Fibroblast of lung (primary cell): Measurements from ENCODE around the gene TMEM131L. TPM values are rescaled to one million over a fixed set of nuclear protein-coding genes. Genes with fewer than 3 reads are reported as not detected.

Experiments used
- DNase-seq, 2 donors: peaks; one replicate each; pipeline versions ENCODE4 v3.0.0 to v3.0.0-alpha.2; 2010; ENCODE audit warnings: low read depth in 2 of 2
- H2AFZ ChIP-seq: 2 replicates; pipeline ENCODE4 v1.5.1; 2012; ENCODE audit warnings: low read length, control low read depth, inconsistent platforms
- H3K27ac ChIP-seq: 2 replicates; pipeline ENCODE4 v1.5.1; 2011; ENCODE audit warnings: low read length, control low read depth; ENCODE audit not compliant: insufficient read depth
- H3K27me3 ChIP-seq: 2 replicates; pipeline ENCODE4 v1.5.1; 2011; ENCODE audit warnings: mild to moderate bottlenecking, low read length; ENCODE audit not compliant: control insufficient read depth, insufficient read depth
- H3K36me3 ChIP-seq: 2 replicates; pipeline ENCODE4 v1.5.1; 2011; ENCODE audit warnings: low read length; ENCODE audit not compliant: control insufficient read depth, insufficient read depth
- H3K4me1 ChIP-seq: 2 replicates; pipeline ENCODE4 v1.5.1; 2011; ENCODE audit warnings: low read length; ENCODE audit not compliant: control insufficient read depth, insufficient read depth; ENCODE audit errors: extremely low read depth
- H3K4me2 ChIP-seq: 2 replicates; pipeline ENCODE4 v1.5.1; 2011; ENCODE audit warnings: low read length, control low read depth; ENCODE audit not compliant: insufficient read depth; ENCODE audit errors: extremely low read depth
- H3K4me3 ChIP-seq, 4 experiments: fragments of 200-600 bp in 1 of 4; sonication (generic) in 1 of 4; replicated peaks in 1 of 4; 2 replicates each; pipeline ENCODE4 v1.5.1; 2011 to 2016; ENCODE audit warnings: low read length in 4 of 4, low read depth in 3 of 4, mild to moderate bottlenecking in 3 of 4, control low read depth in 2 of 4, inconsistent platforms in 1 of 4, mixed read lengths in 1 of 4; ENCODE audit not compliant: insufficient read depth in 1 of 4; ENCODE audit errors: control extremely low read depth in 1 of 4
- H3K79me2 ChIP-seq: 2 replicates; pipeline ENCODE4 v1.5.1; 2012; ENCODE audit warnings: mild to moderate bottlenecking, low read length, inconsistent platforms; ENCODE audit not compliant: control insufficient read depth, insufficient read depth
- H3K9ac ChIP-seq: 2 replicates; pipeline ENCODE4 v1.5.1; 2011; ENCODE audit warnings: mild to moderate bottlenecking, low read length, control low read depth; ENCODE audit not compliant: insufficient read depth
- H3K9me3 ChIP-seq: 2 replicates; pipeline ENCODE4 v1.5.1; 2012; ENCODE audit warnings: low read depth, low read length; ENCODE audit not compliant: control insufficient read depth, insufficient read depth
- H4K20me1 ChIP-seq: 2 replicates; pipeline ENCODE4 v1.5.1; 2011; ENCODE audit warnings: low read length; ENCODE audit not compliant: control insufficient read depth, insufficient read depth; ENCODE audit errors: extremely low read depth
- CTCF ChIP-seq, 2 donors: IDR thresholded peaks in 1 of 2; conservative IDR thresholded peaks in 1 of 2; 1 replicate in 1 of 2; 2 replicates in 1 of 2; pipeline ENCODE4 v1.5.1; 2011 to 2012; ENCODE audit warnings: low read length in 2 of 2, control low read depth in 1 of 2, inconsistent platforms in 1 of 2, low read depth in 1 of 2, mild to moderate bottlenecking in 1 of 2
- EZH2 ChIP-seq: IDR thresholded peaks from 2 replicates; pipeline ENCODE4 v1.5.1; 2012; ENCODE audit warnings: low read length, control low read depth, mild to moderate bottlenecking; ENCODE audit errors: missing control alignments
- polyA plus RNA-seq, 2 donors: library from polyadenylated mRNA; depleted of rRNA in 1 of 2; stranded (reverse) in 1 of 2; unstranded in 1 of 2; fragments of >200 nt; gene quantifications; 2 replicates each; pipeline ENCODE4 v1.2.1, GENCODE V29; 2011 to 2012; ENCODE audit warnings: missing spikeins in 1 of 2
- total RNA-seq: library from RNA; depleted of rRNA; stranded (reverse); fragments of >200 nt; gene quantifications from 2 replicates; pipeline ENCODE4 v1.2.1, GENCODE V29; 2014

Gene TMEM131L
- total and polyA plus RNA-seq, 2 donors (not counting 1 experiment from before 2014, with no cell fraction given), result 7.7 to 15.0 TPM

- no peak overlapping the region for H2AFZ ChIP-seq
- H4K20me1 ChIP-seq, result no peaks in the 10 kb centered on the region
- H3K36me3 ChIP-seq, result no peaks in the 10 kb centered on the region
- no peaks in the 10 kb centered on the region for H3K9me3 ChIP-seq
- H3K4me3 ChIP-seq, result no peak overlapping the region
- no peak overlapping the region for H3K9ac ChIP-seq
- H3K4me1 ChIP-seq, result no peaks in the 10 kb centered on the region
- H3K27me3 ChIP-seq, result no peaks in the 10 kb centered on the region
- DNase-seq, result peak; percentile 39 to 77
- no peak overlapping the region for H3K4me2 ChIP-seq
- no peaks in the 10 kb centered on the region for H3K79me2 ChIP-seq
- no peak overlapping the region for H3K27ac ChIP-seq
- no peak for TF ChIP-seq CTCF (conservative IDR thresholded peaks at IDR 0.05 in 1 of 2, IDR thresholded peaks at IDR 0.05 in 1 of 2; ENCODE audit: low read depth in 1 of 2, low read length in 2 of 2)
- TF ChIP-seq EZH2, result no peak
These were observed 38.6 kb upstream of the TMEM131L start for GRCh38 chr4:153427363-153428071.

- no peak overlapping the region for H3K4me2 ChIP-seq
- H3K4me3 ChIP-seq, result no peak overlapping the region
- no peaks in the 10 kb centered on the region for H3K36me3 ChIP-seq
- no peaks in the 10 kb centered on the region for H4K20me1 ChIP-seq
- H3K79me2 ChIP-seq, result no peaks in the 10 kb centered on the region
- H3K27me3 ChIP-seq, result no peaks in the 10 kb centered on the region
- H3K4me1 ChIP-seq, result no peaks in the 10 kb centered on the region
- H3K9ac ChIP-seq, result no peak overlapping the region
- peak in 1 of 2 donors; percentile 27 for DNase-seq
- H3K27ac ChIP-seq, result no peak overlapping the region
- TF ChIP-seq CTCF (conservative IDR thresholded peaks at IDR 0.05 in 1 of 2, IDR thresholded peaks at IDR 0.05 in 1 of 2; ENCODE audit: low read depth in 1 of 2, low read length in 2 of 2), result no peak
- no peak for TF ChIP-seq EZH2
- H2AFZ ChIP-seq, result no peak overlapping the region
- no peaks in the 10 kb centered on the region for H3K9me3 ChIP-seq
These were observed 37.2 kb upstream of the TMEM131L start for GRCh38 chr4:153428941-153429475.

GRCh38 chr4:153432965-153433753 lies 33.0 kb upstream of the TMEM131L start:
- H3K27me3 ChIP-seq, result no peaks in the 10 kb centered on the region
- DNase-seq, result peak; percentile 77 to 85
- no peak overlapping the region for H3K27ac ChIP-seq
- no peaks in the 10 kb centered on the region for H4K20me1 ChIP-seq
- H3K4me1 ChIP-seq, result no peaks in the 10 kb centered on the region
- H3K9ac ChIP-seq, result no peak overlapping the region
- peak; percentile 45 to 62 for TF ChIP-seq CTCF (conservative IDR thresholded peaks at IDR 0.05 in 1 of 2, IDR thresholded peaks at IDR 0.05 in 1 of 2; ENCODE audit: low read depth in 1 of 2, low read length in 2 of 2)
- TF ChIP-seq EZH2, result no peak
- no peak overlapping the region for H3K4me2 ChIP-seq
- H3K79me2 ChIP-seq, result no peaks in the 10 kb centered on the region
- H2AFZ ChIP-seq, result no peak overlapping the region
- H3K36me3 ChIP-seq, result no peaks in the 10 kb centered on the region
- no peaks in the 10 kb centered on the region for H3K9me3 ChIP-seq
- H3K4me3 ChIP-seq, result no peak overlapping the region
